Left lung (tissue), 14 donors: Measurements from ENCODE around the gene DHX36. TPM values are rescaled to one million over a fixed set of nuclear protein-coding genes. Genes with fewer than 3 reads are reported as not detected.

Experiments
- ATAC-seq: fragments of 200-7000 bp; cut with Tn5 transposase; one replicate; pipeline ENCODE4 v1.9.1; 2020; ENCODE audit warnings: moderate library complexity
- DNase-seq, 4 donors: peaks; one replicate each; pipeline ENCODE4 v3.0.0-alpha.2; 2013 to 2020
- H3K27ac ChIP-seq, 2 donors: fragments of 200-600 bp; sonication (generic) in 1 of 2; one replicate each; pipeline versions ENCODE4 v1.5.0 to v1.8.0; 2020 to 2021
- H3K27me3 ChIP-seq, 2 donors: fragments of 200-600 bp; sonication (generic) in 1 of 2; one replicate each; pipeline versions ENCODE4 v1.5.0 to v1.8.0; 2020 to 2021
- H3K36me3 ChIP-seq, 2 donors: fragments of 200-600 bp; sonication (generic) in 1 of 2; one replicate each; pipeline versions ENCODE4 v1.5.0 to v1.8.0; 2020 to 2021
- H3K4me1 ChIP-seq, 2 donors: fragments of 200-600 bp; one replicate each; pipeline ENCODE4 v1.8.0; 2021
- H3K4me3 ChIP-seq, 2 donors: fragments of 200-600 bp; sonication (generic) in 1 of 2; one replicate each; pipeline versions ENCODE4 v1.5.0 to v1.8.0; 2020 to 2021; ENCODE audit warnings: mild to moderate bottlenecking in 1 of 2
- H3K9me3 ChIP-seq, 2 donors: fragments of 200-600 bp; sonication (generic) in 1 of 2; one replicate each; pipeline versions ENCODE4 v1.5.0 to v1.8.0; 2020 to 2021
- intact Hi-C, 2 donors: fragments of 100-400 bp; cut with DNase I; formaldehyde crosslinking; loops; one replicate each; pipeline versions ENCODE4 v1.11.2 to v1.14.2; 2022
- long read RNA-seq, 12 donors: library from polyadenylated mRNA in 2 of 12; unstranded in 2 of 12; transcript quantifications; one replicate each; pipeline ENCODE4 v2.0.0 and lab custom pipeline, GENCODE V29; 2019 to 2026
- polyA plus RNA-seq, 6 donors: library from polyadenylated mRNA; unstranded; fragments of 120-200 nt; gene quantifications; one replicate each; pipeline ENCODE4 v1.2.1, GENCODE V29; 2013; ENCODE audit not compliant: insufficient read length in 6 of 6
- total RNA-seq, 2 donors: library from RNA; stranded (reverse); fragmentation: NEBNext Ultra II Directional; extraction: Animal tissue kit (Norgen Biotek cat#: 25700); gene quantifications; one replicate each; pipeline ENCODE4 v1.2.1, GENCODE V29; 2021
- TF ChIP-seq, protein P1 (sequence below), 2 donors: fragments of 200-600 bp; sonication (generic) in 1 of 2; IDR thresholded peaks; one replicate each; pipeline versions ENCODE4 v1.5.0 to v1.8.0; 2021; ENCODE audit warnings: antibody characterized with exemption in 2 of 2
- donor health status: DM: no; HTN: yes; CAD: no.
- donor health status: DM: no; HTN: no; CAD: no.

Gene DHX36, protein sequence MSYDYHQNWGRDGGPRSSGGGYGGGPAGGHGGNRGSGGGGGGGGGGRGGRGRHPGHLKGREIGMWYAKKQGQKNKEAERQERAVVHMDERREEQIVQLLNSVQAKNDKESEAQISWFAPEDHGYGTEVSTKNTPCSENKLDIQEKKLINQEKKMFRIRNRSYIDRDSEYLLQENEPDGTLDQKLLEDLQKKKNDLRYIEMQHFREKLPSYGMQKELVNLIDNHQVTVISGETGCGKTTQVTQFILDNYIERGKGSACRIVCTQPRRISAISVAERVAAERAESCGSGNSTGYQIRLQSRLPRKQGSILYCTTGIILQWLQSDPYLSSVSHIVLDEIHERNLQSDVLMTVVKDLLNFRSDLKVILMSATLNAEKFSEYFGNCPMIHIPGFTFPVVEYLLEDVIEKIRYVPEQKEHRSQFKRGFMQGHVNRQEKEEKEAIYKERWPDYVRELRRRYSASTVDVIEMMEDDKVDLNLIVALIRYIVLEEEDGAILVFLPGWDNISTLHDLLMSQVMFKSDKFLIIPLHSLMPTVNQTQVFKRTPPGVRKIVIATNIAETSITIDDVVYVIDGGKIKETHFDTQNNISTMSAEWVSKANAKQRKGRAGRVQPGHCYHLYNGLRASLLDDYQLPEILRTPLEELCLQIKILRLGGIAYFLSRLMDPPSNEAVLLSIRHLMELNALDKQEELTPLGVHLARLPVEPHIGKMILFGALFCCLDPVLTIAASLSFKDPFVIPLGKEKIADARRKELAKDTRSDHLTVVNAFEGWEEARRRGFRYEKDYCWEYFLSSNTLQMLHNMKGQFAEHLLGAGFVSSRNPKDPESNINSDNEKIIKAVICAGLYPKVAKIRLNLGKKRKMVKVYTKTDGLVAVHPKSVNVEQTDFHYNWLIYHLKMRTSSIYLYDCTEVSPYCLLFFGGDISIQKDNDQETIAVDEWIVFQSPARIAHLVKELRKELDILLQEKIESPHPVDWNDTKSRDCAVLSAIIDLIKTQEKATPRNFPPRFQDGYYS
- total RNA-seq (10 to 100 TPM; 52.6 to 68.1 TPM), polyA plus RNA-seq (10 to 100 TPM; 69.9 to 97.1 (median 79.3) TPM)
- long read RNA-seq, donor 1, full-length matches to known transcripts, result 14 of 37 reads
- long read RNA-seq, donor 1, partial matches to known transcripts, result 23 of 37 reads
- long read RNA-seq, donor 1, other reads (novel, unspliced or antisense), result 0 of 37 reads
- long read RNA-seq, donor 2, full-length matches to known transcripts, result 27 of 36 reads
- long read RNA-seq, donor 2, partial matches to known transcripts, result 9 of 36 reads
- long read RNA-seq, donor 2, other reads (novel, unspliced or antisense), result 0 of 36 reads
- long read RNA-seq, donor 3, full-length matches to known transcripts, result 11 of 28 reads
- long read RNA-seq, donor 3, partial matches to known transcripts, result 17 of 28 reads
- long read RNA-seq, donor 3, other reads (novel, unspliced or antisense), result 0 of 28 reads
- long read RNA-seq, donor 4, partial matches to known transcripts, result 3 of 5 reads
- long read RNA-seq, donor 4, other reads (novel, unspliced or antisense), result 0 of 5 reads
- long read RNA-seq, donor 5, transcript DHX36-211 (3 exons, 833 nt), result major isoform, 9 of 24 reads
- long read RNA-seq, donor 5, partial matches to known transcripts, result 12 of 24 reads
- long read RNA-seq, donor 5, other reads (novel, unspliced or antisense), result 0 of 24 reads
- long read RNA-seq, donor 6, transcript DHX36-203 (3 exons, 2,306 nt), result minor isoform, 8 of 38 reads
- long read RNA-seq, donor 6, transcript DHX36-211 (3 exons, 833 nt), result major isoform, 10 of 38 reads
- long read RNA-seq, donor 6, partial matches to known transcripts, result 19 of 38 reads
- long read RNA-seq, donor 6, other reads (novel, unspliced or antisense), result 0 of 38 reads
- long read RNA-seq, donor 7, full-length matches to known transcripts, result 7 of 27 reads
- long read RNA-seq, donor 7, partial matches to known transcripts, result 20 of 27 reads
- long read RNA-seq, donor 7, other reads (novel, unspliced or antisense), result 0 of 27 reads
- long read RNA-seq, donor 8, full-length matches to known transcripts, result 9 of 29 reads
- long read RNA-seq, donor 8, partial matches to known transcripts, result 20 of 29 reads
- long read RNA-seq, donor 8, other reads (novel, unspliced or antisense), result 0 of 29 reads
- long read RNA-seq, donor 9, partial matches to known transcripts, result 0 of 1 reads
- long read RNA-seq, donor 9, other reads (novel, unspliced or antisense), result 0 of 1 reads
- long read RNA-seq, donor 10, partial matches to known transcripts, result 1 of 6 reads
- long read RNA-seq, donor 10, other reads (novel, unspliced or antisense), result 1 of 6 reads
- long read RNA-seq, donor 11, full-length matches to known transcripts, result 38 of 68 reads
- long read RNA-seq, donor 11, partial matches to known transcripts, result 30 of 68 reads
- long read RNA-seq, donor 11, other reads (novel, unspliced or antisense), result 0 of 68 reads
- long read RNA-seq, donor 12, full-length matches to known transcripts, result 10 of 21 reads
- long read RNA-seq, donor 12, partial matches to known transcripts, result 11 of 21 reads
- long read RNA-seq, donor 12, other reads (novel, unspliced or antisense), result 0 of 21 reads

DNA sequence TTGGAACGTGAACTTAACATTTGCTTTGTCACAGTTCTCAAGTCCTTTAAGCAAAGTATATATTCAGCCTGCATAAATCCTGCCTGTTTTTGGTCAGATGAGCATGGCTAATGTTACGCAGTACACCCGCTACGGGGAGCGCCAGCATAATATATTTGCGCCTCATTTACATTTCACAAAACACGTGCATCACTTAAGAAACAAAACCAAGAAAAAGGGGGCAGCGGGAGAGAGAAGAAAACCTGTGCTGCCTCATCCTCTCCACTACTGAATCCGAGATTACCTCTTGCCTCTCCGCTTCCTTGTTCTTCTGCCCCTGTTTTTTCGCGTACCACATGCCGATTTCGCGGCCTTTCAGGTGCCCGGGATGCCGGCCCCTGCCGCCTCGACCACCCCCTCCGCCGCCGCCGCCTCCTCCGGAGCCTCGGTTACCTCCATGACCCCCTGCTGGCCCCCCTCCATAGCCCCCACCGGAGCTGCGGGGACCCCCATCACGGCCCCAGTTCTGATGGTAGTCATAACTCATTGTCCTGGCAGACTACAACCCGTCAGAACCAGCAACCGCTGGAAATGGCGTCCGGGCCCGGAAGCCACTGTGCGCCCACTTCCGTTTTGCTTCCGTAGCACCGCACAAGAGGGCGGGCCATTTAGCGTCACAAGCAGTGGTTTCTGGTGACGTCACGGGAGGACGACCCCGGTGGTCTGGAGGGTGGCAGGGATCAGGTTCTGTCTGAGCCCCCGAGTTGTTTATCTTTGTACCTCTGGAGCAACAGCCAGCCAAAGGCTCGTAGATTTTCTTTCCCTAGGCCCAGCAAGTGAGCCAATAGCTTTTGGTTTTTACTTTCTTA, at the start of gene DHX36:
Gene DHX36, minus strand, starts transcription at position 597 of the 848 bp plus-strand sequence. Its CDS starts 71 bp downstream, at position 526.
- intact Hi-C loops, result no loop called here
- Histone ChIP-seq H3K9me3 (no peaks in the 10 kb centered on the region), H3K4me3 (peak within 1 kb of the TSS; percentile 55 to 75), H3K4me1 (peaks cover 21 to 48% of the 10 kb centered on the region in 2 donors), H3K27ac (peak within 1 kb of the TSS; percentile 87 to 96), H3K27me3 (no peaks in the 10 kb centered on the region), H3K36me3 (no peaks in the 10 kb centered on the region)
- DNase-seq, result peak; percentile 91 to 96 (median 93)
- peak; percentile 96 for ATAC-seq
- TF ChIP-seq, protein P1, sequence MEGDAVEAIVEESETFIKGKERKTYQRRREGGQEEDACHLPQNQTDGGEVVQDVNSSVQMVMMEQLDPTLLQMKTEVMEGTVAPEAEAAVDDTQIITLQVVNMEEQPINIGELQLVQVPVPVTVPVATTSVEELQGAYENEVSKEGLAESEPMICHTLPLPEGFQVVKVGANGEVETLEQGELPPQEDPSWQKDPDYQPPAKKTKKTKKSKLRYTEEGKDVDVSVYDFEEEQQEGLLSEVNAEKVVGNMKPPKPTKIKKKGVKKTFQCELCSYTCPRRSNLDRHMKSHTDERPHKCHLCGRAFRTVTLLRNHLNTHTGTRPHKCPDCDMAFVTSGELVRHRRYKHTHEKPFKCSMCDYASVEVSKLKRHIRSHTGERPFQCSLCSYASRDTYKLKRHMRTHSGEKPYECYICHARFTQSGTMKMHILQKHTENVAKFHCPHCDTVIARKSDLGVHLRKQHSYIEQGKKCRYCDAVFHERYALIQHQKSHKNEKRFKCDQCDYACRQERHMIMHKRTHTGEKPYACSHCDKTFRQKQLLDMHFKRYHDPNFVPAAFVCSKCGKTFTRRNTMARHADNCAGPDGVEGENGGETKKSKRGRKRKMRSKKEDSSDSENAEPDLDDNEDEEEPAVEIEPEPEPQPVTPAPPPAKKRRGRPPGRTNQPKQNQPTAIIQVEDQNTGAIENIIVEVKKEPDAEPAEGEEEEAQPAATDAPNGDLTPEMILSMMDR (IDR thresholded peaks at IDR 0.05), result no peak

DNA sequence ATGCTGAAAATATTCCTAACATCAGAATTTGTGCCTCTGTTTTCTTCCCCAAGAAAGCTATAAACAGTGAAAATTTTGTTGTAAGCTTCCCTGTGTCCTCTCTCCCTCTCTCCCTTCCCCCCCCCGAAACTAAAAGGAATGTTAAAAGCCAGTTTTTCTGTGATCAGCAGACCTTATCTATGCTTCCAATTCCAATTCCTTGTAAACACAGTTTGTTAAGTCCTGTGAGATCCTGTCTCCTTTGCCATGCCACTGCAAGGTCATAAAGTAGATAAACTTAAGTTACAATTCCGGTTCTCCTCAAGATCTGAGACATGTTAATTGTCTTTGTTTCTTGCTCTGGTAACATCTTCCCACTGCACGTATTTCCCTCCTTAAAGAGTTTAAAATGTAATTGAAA, 42.9 kb upstream of the DHX36 start:
- TF ChIP-seq, protein P1 (IDR thresholded peaks at IDR 0.05), result no peak
- DNase-seq, result no peak

DNA sequence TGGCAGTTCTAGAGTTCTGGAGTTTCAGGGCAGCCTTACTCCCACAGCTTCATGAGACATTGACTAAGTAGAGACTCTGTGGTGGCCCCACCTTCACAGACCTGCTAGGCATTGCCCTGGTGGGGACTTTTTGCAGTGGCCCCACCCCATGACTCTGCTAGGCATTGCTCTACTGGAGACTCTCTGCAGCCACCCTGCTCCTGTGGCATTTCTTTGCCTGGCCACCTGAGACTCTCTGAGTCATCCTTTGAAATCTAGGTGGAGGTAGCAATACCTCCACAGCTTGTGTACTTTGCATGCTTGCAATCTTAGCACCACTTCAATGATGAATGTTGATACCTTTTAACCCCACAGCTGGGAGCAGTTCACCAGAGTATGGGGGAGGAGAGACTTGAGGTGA, 40.6 kb upstream of the DHX36 start:
- Histone ChIP-seq H3K27ac (no peak overlapping the region), H3K4me3 (no peak overlapping the region), H3K36me3 (no peaks in the 10 kb centered on the region), H3K27me3 (no peaks in the 10 kb centered on the region), H3K9me3 (peaks cover 0 to 10% of the 10 kb centered on the region in 2 donors), H3K4me1 (no peaks in the 10 kb centered on the region)
- DNase-seq, result no peak
- intact Hi-C loops, result no loop called here
- TF ChIP-seq, protein P1 (IDR thresholded peaks at IDR 0.05), result no peak
- ATAC-seq, result peak; percentile 27

More for the DNA sequence above, 42.9 kb upstream of the DHX36 start:
- Histone ChIP-seq H3K36me3 (no peaks in the 10 kb centered on the region), H3K27ac (no peak overlapping the region), H3K27me3 (no peaks in the 10 kb centered on the region), H3K4me1 (no peaks in the 10 kb centered on the region), H3K9me3 (peaks cover 0 to 10% of the 10 kb centered on the region in 2 donors), H3K4me3 (no peak overlapping the region)
- ATAC-seq, result no peak
- intact Hi-C loops, result no loop called here
